HepG2 (cell line): ENCODE measurements around the gene MGAT5. TPM values are rescaled to one million over a fixed set of nuclear protein-coding genes. Genes with fewer than 3 reads are reported as not detected.

Experiments
- ATF7-NPFF ChIP-seq: sonication (generic); formaldehyde crosslinking; IDR thresholded peaks from 2 replicates; pipeline ENCODE4 v1.8.1; 2023; ENCODE audit warnings: mild to moderate bottlenecking, low read depth, missing genetic modification reagents, moderate library complexity
- ELF4 ChIP-seq: sonication (generic); formaldehyde crosslinking; IDR thresholded peaks from 2 replicates; pipeline ENCODE4 v1.5.0; 2020; ENCODE audit warnings: missing genetic modification reagents, mild to moderate bottlenecking, moderate library complexity, borderline replicate concordance
- KLF15 ChIP-seq: sonication (generic); formaldehyde crosslinking; IDR thresholded peaks from 2 replicates; pipeline ENCODE4 v1.8.1; 2023; ENCODE audit warnings: borderline replicate concordance, mild to moderate bottlenecking, inconsistent platforms, missing genetic modification reagents, mixed read lengths
- MXI1 ChIP-seq: IDR thresholded peaks from 3 replicates; pipeline ENCODE4 v1.6.1; 2012; ENCODE audit warnings: low read depth, low read length, inconsistent platforms, borderline replicate concordance
- NFYB ChIP-seq: sonication (generic); formaldehyde crosslinking; IDR thresholded peaks from 2 replicates; pipeline ENCODE4 v1.4.0; 2020; ENCODE audit warnings: missing genetic modification reagents
- PRDM15 ChIP-seq: sonication (generic); formaldehyde crosslinking; IDR thresholded peaks from 2 replicates; pipeline ENCODE4 v1.4.0; 2020; ENCODE audit warnings: missing genetic modification reagents
- REL ChIP-seq: sonication (generic); formaldehyde crosslinking; conservative IDR thresholded peaks from 2 replicates; pipeline ENCODE4 v1.8.0; 2022; ENCODE audit warnings: mild to moderate bottlenecking, missing genetic modification reagents, moderate library complexity
- REST ChIP-seq, 2 experiments: IDR thresholded peaks; 2 replicates each; pipeline ENCODE4 v1.6.1; 2011 to 2012; ENCODE audit warnings: low read length in 2 of 2, borderline replicate concordance in 1 of 2, low read depth in 1 of 2, mild to moderate bottlenecking in 1 of 2, moderate library complexity in 1 of 2
- RNF219 ChIP-seq: sonication (generic); formaldehyde crosslinking; IDR thresholded peaks from 2 replicates; pipeline ENCODE4 v1.5.0; 2020; ENCODE audit warnings: mild to moderate bottlenecking, missing genetic modification reagents
- SP140L ChIP-seq: sonication (generic); formaldehyde crosslinking; IDR thresholded peaks from 2 replicates; pipeline ENCODE4 v1.4.0; 2020; ENCODE audit warnings: missing genetic modification reagents, borderline replicate concordance
- SRSF1 ChIP-seq: fragments of 200-400 bp; formaldehyde crosslinking; optimal IDR thresholded peaks from 2 replicates; pipeline ENCODE3; 2017; ENCODE audit warnings: mild to moderate bottlenecking, low read depth, low read length, moderate library complexity
- ZNF292 ChIP-seq: sonication (generic); formaldehyde crosslinking; IDR thresholded peaks from 2 replicates; pipeline ENCODE4 v1.8.1; 2022; ENCODE audit warnings: mild to moderate bottlenecking, low read depth, missing genetic modification reagents, borderline replicate concordance
- polyA plus RNA-seq, 8 experiments: library from polyadenylated mRNA; depleted of rRNA in 3 of 8; stranded (reverse) in 7 of 8; unstranded in 1 of 8; fragments of >200 nt; fragmentation: Illumina TruSeq in 4 of 8; extraction: Trizol in 4 of 8; gene quantifications; 2 replicates each; pipeline versions ENCODE4 v1.2.1 to v1.2.3, GENCODE V29; 2011 to 2016; ENCODE audit warnings: low read depth in 4 of 8, missing spikeins in 1 of 8, mixed read lengths in 1 of 8; ENCODE audit not compliant: insufficient read depth in 1 of 8
- total RNA-seq, 5 experiments: library from RNA; depleted of rRNA; stranded (reverse); fragments of >200 nt; fragmentation: Illumina TruSeq; extraction: Trizol; gene quantifications; 2 replicates each; pipeline ENCODE4 v1.2.3, GENCODE V29; 2016; ENCODE audit warnings: low read depth in 1 of 5
- TF ChIP-seq, protein P1 (sequence below): sonication (generic); formaldehyde crosslinking; IDR thresholded peaks from 2 replicates; pipeline ENCODE4 v1.8.1; 2023; ENCODE audit warnings: mild to moderate bottlenecking, missing genetic modification reagents, borderline replicate concordance
- TF ChIP-seq, protein P2 (sequence below): fragments of 450-650 bp; IDR thresholded peaks from 2 replicates; pipeline ENCODE4 v1.6.1; 2016
- TF ChIP-seq, protein P3 (sequence below): IDR thresholded peaks from 2 replicates; pipeline ENCODE4 v1.6.1; 2016; ENCODE audit warnings: mild to moderate bottlenecking, missing biosample characterization, missing genetic modification reagents

Gene MGAT5
- total and polyA plus RNA-seq, 2 of the 13 experiments (the other 11 are each of a cell fraction or from before 2014, with no cell fraction given) = 33.1 to 60.2 TPM

DNA sequence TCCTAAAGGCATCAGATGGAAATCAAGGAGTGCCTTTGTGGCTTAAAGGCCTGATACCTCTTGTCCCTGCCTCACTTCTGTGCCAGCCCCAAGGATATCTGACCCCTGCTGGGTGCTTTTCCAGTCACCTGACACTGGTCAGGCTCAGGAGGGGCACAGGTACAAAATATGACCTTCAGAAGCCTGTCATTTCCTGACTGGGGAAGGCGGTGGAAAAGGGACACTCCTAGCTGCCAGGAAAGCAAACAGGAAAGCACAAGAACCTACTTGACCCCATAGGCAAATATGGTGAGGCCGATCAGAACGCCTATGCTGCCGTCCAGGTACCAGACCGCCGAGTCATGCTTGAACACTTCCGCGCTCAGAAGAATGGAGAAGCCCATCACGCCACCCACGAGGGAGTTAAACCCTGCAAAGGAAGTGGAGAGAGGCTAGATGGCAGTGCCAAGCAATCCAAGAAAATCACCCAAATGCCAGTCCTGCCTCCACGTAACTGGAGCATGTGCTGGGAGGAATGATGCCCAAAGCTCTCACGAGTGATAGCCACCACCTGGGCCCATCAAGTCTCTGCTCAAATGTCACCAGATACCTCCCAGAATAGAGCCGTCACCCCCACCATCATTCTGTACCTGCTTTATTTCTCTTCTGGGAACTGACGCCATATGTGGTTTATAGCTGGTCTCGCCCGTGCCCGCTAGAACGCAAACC lies 204.0 kb downstream of the MGAT5 start (continued):
- TF ChIP-seq ZNF292 (CRISPR knock-in tag) (no peak), SRSF1 (no peak), REL (CRISPR knock-in tag) (no peak), KLF15 (CRISPR knock-in tag) (no peak), REST (IDR thresholded peaks at IDR 0.05; ENCODE audit: borderline replicate concordance in 1 of 2, low read depth in 1 of 2, low read length in 2 of 2) (no peak), NFYB (no peak), SP140L (CRISPR knock-in tag) (no peak), MXI1 (no peak), ATF7-NPFF (peak; percentile 58; the same call in 1 of the 2 replicates), PRDM15 (CRISPR knock-in tag) (no peak), RNF219 (CRISPR knock-in tag) (no peak), ELF4 (CRISPR knock-in tag) (no peak)
- TF ChIP-seq, protein P1, sequence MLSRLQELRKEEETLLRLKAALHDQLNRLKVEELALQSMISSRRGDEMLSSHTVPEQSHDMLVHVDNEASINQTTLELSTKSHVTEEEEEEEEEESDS = no peak
- TF ChIP-seq, protein P2, sequence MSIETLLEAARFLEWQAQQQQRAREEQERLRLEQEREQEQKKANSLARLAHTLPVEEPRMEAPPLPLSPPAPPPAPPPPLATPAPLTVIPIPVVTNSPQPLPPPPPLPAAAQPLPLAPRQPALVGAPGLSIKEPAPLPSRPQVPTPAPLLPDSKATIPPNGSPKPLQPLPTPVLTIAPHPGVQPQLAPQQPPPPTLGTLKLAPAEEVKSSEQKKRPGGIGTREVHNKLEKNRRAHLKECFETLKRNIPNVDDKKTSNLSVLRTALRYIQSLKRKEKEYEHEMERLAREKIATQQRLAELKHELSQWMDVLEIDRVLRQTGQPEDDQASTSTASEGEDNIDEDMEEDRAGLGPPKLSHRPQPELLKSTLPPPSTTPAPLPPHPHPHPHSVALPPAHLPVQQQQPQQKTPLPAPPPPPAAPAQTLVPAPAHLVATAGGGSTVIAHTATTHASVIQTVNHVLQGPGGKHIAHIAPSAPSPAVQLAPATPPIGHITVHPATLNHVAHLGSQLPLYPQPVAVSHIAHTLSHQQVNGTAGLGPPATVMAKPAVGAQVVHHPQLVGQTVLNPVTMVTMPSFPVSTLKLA = no peak
- TF ChIP-seq, protein P3, sequence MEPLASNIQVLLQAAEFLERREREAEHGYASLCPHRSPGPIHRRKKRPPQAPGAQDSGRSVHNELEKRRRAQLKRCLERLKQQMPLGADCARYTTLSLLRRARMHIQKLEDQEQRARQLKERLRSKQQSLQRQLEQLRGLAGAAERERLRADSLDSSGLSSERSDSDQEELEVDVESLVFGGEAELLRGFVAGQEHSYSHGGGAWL (CRISPR knock-in tag) = no peak
